PC-9 (cell line): ENCODE measurements around the gene TEX38.

Experiments
- CTCF ChIP-seq: fragments of 200-600 bp; sonication (generic); conservative IDR thresholded peaks from 2 replicates; pipeline ENCODE4 v1.6.1; 2017; ENCODE audit warnings: mixed run types, antibody characterized with exemption, mild to moderate bottlenecking, moderate library complexity
- EZH2 ChIP-seq: fragments of 200-600 bp; sonication (generic); IDR thresholded peaks from 2 replicates; pipeline ENCODE4 v1.8.0; 2017; ENCODE audit warnings: antibody characterized with exemption, low read depth

- TF ChIP-seq EZH2 (no peak), CTCF (no peak)
Measured at GRCh38 chr1:46684670-46685069, 13.0 kb downstream of the TEX38 start.
